GM23338 (cell line): Measurements from ENCODE around the gene LAPTM5. TPM values are rescaled to one million over a fixed set of nuclear protein-coding genes. Genes with fewer than 3 reads are reported as not detected.

Source experiments
- ATAC-seq: fragments of 200-7000 bp; cut with Tn5 transposase; 3 replicates; pipeline ENCODE4 v1.9.1; 2020
- DNase-seq: peaks from one replicate; pipeline ENCODE4 v3.0.0-alpha.2; 2015; ENCODE audit warnings: low spot score
- H2AFZ ChIP-seq: fragments of 200-600 bp; sonication (generic); 2 replicates; pipeline ENCODE4 v1.8.0; 2016; ENCODE audit warnings: antibody characterized with exemption, mild to moderate bottlenecking, moderate library complexity
- H3F3A ChIP-seq: fragments of 200-600 bp; sonication (generic); replicated peaks from 2 replicates; pipeline ENCODE4 v1.8.0; 2017; ENCODE audit warnings: antibody characterized with exemption, mixed run types, low read depth
- H3K27ac ChIP-seq: fragments of 200-600 bp; sonication (generic); 2 replicates; pipeline ENCODE4 v1.6.1; 2016; ENCODE audit warnings: low read depth
- H3K27me3 ChIP-seq: fragments of 200-600 bp; sonication (generic); 2 replicates; pipeline ENCODE4 v1.8.0; 2016; ENCODE audit warnings: mild to moderate bottlenecking, mixed run types, moderate library complexity; ENCODE audit not compliant: insufficient read depth
- H3K36me3 ChIP-seq: fragments of 200-600 bp; sonication (generic); 2 replicates; pipeline ENCODE4 v1.8.0; 2016; ENCODE audit warnings: mild to moderate bottlenecking; ENCODE audit not compliant: insufficient read depth
- H3K4me1 ChIP-seq: fragments of 200-600 bp; sonication (generic); 2 replicates; pipeline ENCODE4 v1.8.0; 2016; ENCODE audit warnings: mild to moderate bottlenecking, moderate library complexity; ENCODE audit not compliant: insufficient read depth
- H3K4me2 ChIP-seq: fragments of 200-600 bp; sonication (generic); 2 replicates; pipeline ENCODE4 v1.7.1; 2017; ENCODE audit warnings: mixed run types
- H3K4me3 ChIP-seq: fragments of 200-600 bp; sonication (generic); 2 replicates; pipeline ENCODE4 v1.6.1; 2016; ENCODE audit warnings: mixed run types
- H3K79me2 ChIP-seq: fragments of 200-600 bp; sonication (generic); replicated peaks from 2 replicates; pipeline ENCODE4 v1.8.0; 2017; ENCODE audit warnings: mild to moderate bottlenecking; ENCODE audit not compliant: insufficient read depth
- H3K9me2 ChIP-seq: fragments of 200-600 bp; sonication (generic); 2 replicates; pipeline ENCODE4 v1.8.0; 2017; ENCODE audit not compliant: insufficient read depth
- H4K20me1 ChIP-seq: fragments of 200-600 bp; sonication (generic); replicated peaks from 2 replicates; pipeline ENCODE4 v1.8.0; 2017; ENCODE audit warnings: mild to moderate bottlenecking; ENCODE audit not compliant: insufficient read depth
- H3K27ac Mint-ChIP-seq: 2 replicates; pipeline ENCODE4 v1.8.0; 2020; ENCODE audit warnings: inconsistent platforms, mild to moderate bottlenecking, moderate library complexity, mixed read lengths
- H3K27me3 Mint-ChIP-seq: 3 replicates; pipeline ENCODE4 v1.8.0; 2022; ENCODE audit warnings: low read depth, mild to moderate bottlenecking, moderate library complexity, mixed read lengths, inconsistent platforms; ENCODE audit not compliant: insufficient read depth, poor library complexity
- H3K36me3 Mint-ChIP-seq: 3 replicates; pipeline ENCODE4 v1.8.0; 2021; ENCODE audit warnings: low read depth, mild to moderate bottlenecking, inconsistent platforms, moderate library complexity, mixed read lengths
- H3K4me1 Mint-ChIP-seq: 3 replicates; pipeline ENCODE4 v1.8.0; 2020; ENCODE audit warnings: mild to moderate bottlenecking, inconsistent platforms, mixed read lengths
- H3K4me3 Mint-ChIP-seq: 3 replicates; pipeline ENCODE4 v1.8.0; 2021; ENCODE audit warnings: moderate library complexity, mild to moderate bottlenecking, inconsistent platforms, mixed read lengths
- H3K9me3 Mint-ChIP-seq: 3 replicates; pipeline ENCODE4 v1.8.0; 2020; ENCODE audit warnings: moderate library complexity, mild to moderate bottlenecking, inconsistent platforms, mixed read lengths
- CREB1 ChIP-seq: fragments of 250-450 bp; sonication (Bioruptor Pico); IDR thresholded peaks from 2 replicates; pipeline ENCODE4 v1.5.0; 2020; ENCODE audit warnings: low read depth, mild to moderate bottlenecking, moderate library complexity
- CTCF ChIP-seq, 2 experiments: fragments of 200-600 bp in 1 of 2; sonication (generic) in 1 of 2; conservative IDR thresholded peaks; 2 replicates each; pipeline versions ENCODE4 v1.5.1 to v1.6.1; 2016 to 2017; ENCODE audit warnings: antibody characterized with exemption in 2 of 2, low read depth in 2 of 2, mild to moderate bottlenecking in 2 of 2, moderate library complexity in 1 of 2
- ETS1 ChIP-seq: IDR thresholded peaks from 2 replicates; pipeline ENCODE4 v1.6.1; 2016; ENCODE audit warnings: antibody characterized with exemption
- EZH2 ChIP-seq: fragments of 200-600 bp; sonication (generic); IDR thresholded peaks from one replicate; pipeline ENCODE4 v1.8.0; 2017; ENCODE audit warnings: antibody characterized with exemption, mild to moderate bottlenecking, low read depth; ENCODE audit not compliant: unreplicated experiment
- EZH2phosphoT487 ChIP-seq: fragments of 200-600 bp; sonication (generic); IDR thresholded peaks from one replicate; pipeline ENCODE4 v1.8.1; 2018; ENCODE audit warnings: antibody characterized with exemption; ENCODE audit not compliant: unreplicated experiment
- JUNB ChIP-seq: IDR thresholded peaks from one replicate; pipeline ENCODE4 v1.6.1; 2016; ENCODE audit warnings: antibody characterized with exemption; ENCODE audit not compliant: unreplicated experiment
- NANOG ChIP-seq: IDR thresholded peaks from 2 replicates; pipeline ENCODE4 v1.6.1; 2016; ENCODE audit warnings: antibody characterized with exemption, borderline replicate concordance
- POLR2AphosphoS5 ChIP-seq: IDR thresholded peaks from 2 replicates; pipeline ENCODE4 v1.6.1; 2016; ENCODE audit warnings: antibody characterized with exemption, low read depth
- REST ChIP-seq: IDR thresholded peaks from one replicate; pipeline ENCODE4 v1.6.1; 2018; ENCODE audit warnings: antibody characterized with exemption; ENCODE audit not compliant: unreplicated experiment
- STAT1 ChIP-seq: IDR thresholded peaks from one replicate; pipeline ENCODE4 v1.6.1; 2016; ENCODE audit warnings: antibody characterized with exemption; ENCODE audit not compliant: unreplicated experiment
- ZNF114 ChIP-seq: fragments of 250-450 bp; sonication (Bioruptor Pico); IDR thresholded peaks from 2 replicates; pipeline ENCODE4 v1.5.0; 2020; ENCODE audit warnings: mild to moderate bottlenecking, moderate library complexity
- ZNF331 ChIP-seq: fragments of 250-450 bp; sonication (Bioruptor Pico); IDR thresholded peaks from 2 replicates; pipeline ENCODE4 v1.5.0; 2020; ENCODE audit warnings: low read depth, mild to moderate bottlenecking, moderate library complexity
- ZNF462 ChIP-seq: fragments of 250-450 bp; sonication (Bioruptor Pico); IDR thresholded peaks from 2 replicates; pipeline ENCODE4 v1.5.0; 2020; ENCODE audit warnings: mild to moderate bottlenecking, moderate library complexity
- polyA plus RNA-seq: library from polyadenylated mRNA; unstranded; fragments of >200 nt; fragmentation: Nextera tagmentation; extraction: Ambion mirVana; gene quantifications from 2 replicates; pipeline ENCODE4 v1.2.1, GENCODE V29; 2016
- total RNA-seq: library from RNA; depleted of rRNA; stranded (reverse); fragments of >200 nt; shearing (Covaris generic); gene quantifications from 2 replicates; pipeline ENCODE4 v1.2.3, GENCODE V29; 2014

LAPTM5 gene
- total and polyA plus RNA-seq, 2 experiments from 2014 or later = 0.21 TPM; not detected in 1

- TF ChIP-seq ETS1 = no peak
- TF ChIP-seq ZNF114 (CRISPR knock-in tag) = no peak
- TF ChIP-seq POLR2AphosphoS5 = no peak
- no peak for TF ChIP-seq ZNF462 (CRISPR knock-in tag)
- no peak for TF ChIP-seq EZH2
- TF ChIP-seq CREB1 (CRISPR knock-in tag) = no peak
- TF ChIP-seq REST = no peak
- TF ChIP-seq NANOG = no peak
- no peak for TF ChIP-seq STAT1
- TF ChIP-seq JUNB = no peak
- TF ChIP-seq ZNF331 (CRISPR knock-in tag) = no peak
- no peak for TF ChIP-seq CTCF (conservative IDR thresholded peaks at IDR 0.05; ENCODE audit: low read depth in 2 of 2)
- no peak for TF ChIP-seq EZH2phosphoT487
- Histone ChIP-seq H3K36me3 (no peaks in the 10 kb centered on the region), H3K79me2 (no peaks in the 10 kb centered on the region), H2AFZ (no peak overlapping the region), H3F3A (no peaks in the 10 kb centered on the region), H3K4me2 (no peak overlapping the region), H3K27ac (no peak overlapping the region), H4K20me1 (no peaks in the 10 kb centered on the region), H3K4me1 (peaks cover 32% of the 10 kb centered on the region), H3K9me2 (no peaks in the 10 kb centered on the region), H3K27me3 (no peaks in the 10 kb centered on the region), H3K4me3 (no peak overlapping the region)
- no peak for ATAC-seq
- DNase-seq = no peak
- Mint-ChIP-seq H3K27me3 (peaks cover 12% of the 10 kb centered on the region), H3K4me3 (no peak overlapping the region), H3K9me3 (no peaks in the 10 kb centered on the region), H3K27ac (no peak overlapping the region), H3K36me3 (no peaks in the 10 kb centered on the region), H3K4me1 (peaks cover 63% of the 10 kb centered on the region)
Measured at GRCh38 chr1:30806381-30807317, 49.1 kb upstream of the LAPTM5 start.
